T-helper 2 cell treated with Interferon-gamma antibody and Interleukin-4, amounts not matched to agents 5 μg/mL and 100 μg/mL, for 36 hours (primary cell): ENCODE data around the gene CILP.

Experiments
- DNase-seq: peaks from one replicate; pipeline ENCODE4 v3.0.0; 2021; ENCODE audit warnings: low spot score
- H3K27ac Mint-ChIP-seq: one replicate; pipeline ENCODE4 v1.8.0; 2021; ENCODE audit warnings: mild to moderate bottlenecking, mixed read lengths
- H3K27me3 Mint-ChIP-seq: one replicate; pipeline ENCODE4 v1.8.0; 2021; ENCODE audit warnings: low read depth, mixed read lengths
- H3K36me3 Mint-ChIP-seq: one replicate; pipeline ENCODE4 v1.8.0; 2021; ENCODE audit warnings: low read depth, mixed read lengths
- H3K4me1 Mint-ChIP-seq: one replicate; pipeline ENCODE4 v1.8.0; 2021; ENCODE audit warnings: low read depth, mixed read lengths
- H3K4me3 Mint-ChIP-seq: one replicate; pipeline ENCODE4 v1.8.0; 2022; ENCODE audit warnings: mild to moderate bottlenecking, moderate library complexity, mixed read lengths
- H3K9me3 Mint-ChIP-seq: one replicate; pipeline ENCODE4 v1.8.0; 2021; ENCODE audit warnings: mixed read lengths

The CILP gene

GRCh38 chr15:65210770-65211481, at the start of gene CILP:
Gene CILP, minus strand, starts transcription at chr15:65211473. Its CDS starts 1,718 bp downstream, at chr15:65209755.
- no peak within 1 kb of the TSS for H3K4me3 Mint-ChIP-seq
- peaks cover 2% of the 10 kb centered on the region for H3K27me3 Mint-ChIP-seq
- H3K9me3 Mint-ChIP-seq, result no peaks in the 10 kb centered on the region
- no peak for DNase-seq
- H3K4me1 Mint-ChIP-seq, result no peaks in the 10 kb centered on the region
- no peaks in the 10 kb centered on the region for H3K36me3 Mint-ChIP-seq
- H3K27ac Mint-ChIP-seq, result no peak within 1 kb of the TSS

- no peak for DNase-seq
- Mint-ChIP-seq H3K9me3 (no peaks in the 10 kb centered on the region), H3K36me3 (peaks cover 27% of the 10 kb centered on the region), H3K27ac (no peak overlapping the region), H3K27me3 (no peaks in the 10 kb centered on the region), H3K4me3 (no peak overlapping the region), H3K4me1 (no peaks in the 10 kb centered on the region)
Measured at GRCh38 chr15:65260968-65261367, 49.7 kb upstream of the CILP start.

GRCh38 chr15:65259367-65259797, 48.1 kb upstream of the CILP start:
- Mint-ChIP-seq H3K36me3 (peaks cover 27% of the 10 kb centered on the region), H3K27ac (no peak overlapping the region), H3K4me3 (no peak overlapping the region), H3K9me3 (no peaks in the 10 kb centered on the region), H3K4me1 (no peaks in the 10 kb centered on the region), H3K27me3 (no peaks in the 10 kb centered on the region)
- DNase-seq, result no peak

- H3K9me3 Mint-ChIP-seq, result no peaks in the 10 kb centered on the region
- H3K36me3 Mint-ChIP-seq, result peaks cover 27% of the 10 kb centered on the region
Measured at GRCh38 chr15:65258375-65259262, 47.3 kb upstream of the CILP start.

GRCh38 chr15:65255486-65256140, 44.3 kb upstream of the CILP start:
- H3K36me3 Mint-ChIP-seq, result peaks cover 12% of the 10 kb centered on the region
- no peaks in the 10 kb centered on the region for H3K4me1 Mint-ChIP-seq
- H3K4me3 Mint-ChIP-seq, result no peak overlapping the region
- no peaks in the 10 kb centered on the region for H3K9me3 Mint-ChIP-seq
- no peak overlapping the region for H3K27ac Mint-ChIP-seq
- DNase-seq, result no peak
- no peaks in the 10 kb centered on the region for H3K27me3 Mint-ChIP-seq

More at GRCh38 chr15:65258375-65259262, 47.3 kb upstream of the CILP start:
- Mint-ChIP-seq H3K4me3 (no peak overlapping the region), H3K4me1 (no peaks in the 10 kb centered on the region), H3K27me3 (no peaks in the 10 kb centered on the region), H3K27ac (no peak overlapping the region)
- no peak for DNase-seq

GRCh38 chr15:65254758-65255157, 43.5 kb upstream of the CILP start:
- Mint-ChIP-seq H3K36me3 (peaks cover 9% of the 10 kb centered on the region), H3K4me1 (no peaks in the 10 kb centered on the region), H3K9me3 (no peaks in the 10 kb centered on the region), H3K27ac (no peak overlapping the region), H3K4me3 (no peak overlapping the region), H3K27me3 (no peaks in the 10 kb centered on the region)
- DNase-seq, result no peak

GRCh38 chr15:65254356-65254755, 43.1 kb upstream of the CILP start:
- Mint-ChIP-seq H3K4me3 (no peak overlapping the region), H3K27ac (no peak overlapping the region), H3K9me3 (no peaks in the 10 kb centered on the region), H3K27me3 (no peaks in the 10 kb centered on the region), H3K4me1 (peaks cover 2% of the 10 kb centered on the region), H3K36me3 (peaks cover 9% of the 10 kb centered on the region)
- no peak for DNase-seq

DNA sequence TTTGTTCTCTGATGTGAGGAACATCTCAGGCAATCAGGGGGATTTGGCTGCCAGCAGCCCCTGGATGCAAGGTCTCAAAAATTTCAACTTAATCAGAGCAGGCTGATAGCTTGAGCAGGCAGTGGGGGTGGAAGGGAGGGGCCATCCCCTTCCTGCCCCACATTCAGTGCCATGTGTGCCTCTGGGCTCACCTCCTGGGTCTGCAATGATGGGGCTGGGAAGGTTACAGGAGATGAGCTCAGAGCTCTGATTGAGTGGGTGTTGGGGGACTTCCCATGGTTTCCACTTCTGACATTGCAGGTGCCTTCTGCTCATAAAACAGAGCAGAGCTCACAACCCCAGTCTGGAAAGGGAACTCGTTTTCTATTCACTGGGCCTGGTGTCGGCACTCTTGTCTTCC, 38.4 kb upstream of the CILP start:
- H3K27ac Mint-ChIP-seq, result no peak overlapping the region
- H3K4me3 Mint-ChIP-seq, result no peak overlapping the region
- no peaks in the 10 kb centered on the region for H3K27me3 Mint-ChIP-seq
- peaks cover 1% of the 10 kb centered on the region for H3K36me3 Mint-ChIP-seq
- peaks cover 2% of the 10 kb centered on the region for H3K4me1 Mint-ChIP-seq
- peak; percentile 75 for DNase-seq
- no peaks in the 10 kb centered on the region for H3K9me3 Mint-ChIP-seq

DNA sequence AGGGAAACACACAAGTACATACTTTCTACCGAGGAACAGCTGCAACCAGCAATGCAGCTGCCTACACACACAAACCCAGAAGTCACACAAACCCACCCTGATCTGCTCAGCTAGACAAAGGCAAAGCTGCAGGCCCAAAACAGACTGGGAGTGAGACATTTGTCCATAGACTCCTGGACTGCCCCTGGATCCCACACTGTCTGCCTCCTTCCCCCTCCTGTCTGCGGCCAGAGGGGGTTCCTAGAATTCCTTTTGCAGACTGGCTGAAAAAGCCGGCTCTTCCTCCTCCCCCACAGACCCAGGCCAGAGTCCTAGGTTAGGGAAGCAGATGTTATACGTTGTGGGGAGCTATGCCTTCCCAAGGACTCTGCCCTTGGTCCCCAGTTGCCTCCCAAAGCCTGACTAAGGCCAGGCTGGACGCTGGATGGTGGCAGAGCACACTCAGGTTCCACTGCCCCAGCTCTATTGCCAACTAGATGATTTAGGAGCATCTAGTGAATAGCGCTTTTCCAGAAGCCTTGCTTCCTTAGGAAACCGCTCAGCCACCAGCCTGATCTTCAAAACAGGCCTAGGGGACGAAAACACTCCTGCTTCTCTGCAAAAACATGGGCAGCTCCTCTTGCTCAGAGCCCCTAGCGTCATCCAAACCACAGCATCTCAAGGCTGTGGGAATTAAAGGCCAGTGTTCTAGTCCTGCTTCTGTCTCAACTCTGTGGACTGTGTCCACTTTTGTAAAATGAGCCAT, 37.4 kb upstream of the CILP start:
- H3K4me3 Mint-ChIP-seq, result no peak overlapping the region
- no peak for DNase-seq
- no peak overlapping the region for H3K27ac Mint-ChIP-seq
- H3K27me3 Mint-ChIP-seq, result no peaks in the 10 kb centered on the region
- peaks cover 2% of the 10 kb centered on the region for H3K4me1 Mint-ChIP-seq
- no peaks in the 10 kb centered on the region for H3K9me3 Mint-ChIP-seq
- H3K36me3 Mint-ChIP-seq, result peaks cover 1% of the 10 kb centered on the region

- no peak overlapping the region for H3K4me3 Mint-ChIP-seq
- H3K4me1 Mint-ChIP-seq, result peaks cover 2% of the 10 kb centered on the region
- H3K27ac Mint-ChIP-seq, result no peak overlapping the region
- DNase-seq, result no peak
- no peaks in the 10 kb centered on the region for H3K9me3 Mint-ChIP-seq
- H3K27me3 Mint-ChIP-seq, result no peaks in the 10 kb centered on the region
- H3K36me3 Mint-ChIP-seq, result peaks cover 1% of the 10 kb centered on the region
Measured at GRCh38 chr15:65246939-65247338, 35.7 kb upstream of the CILP start.

DNA sequence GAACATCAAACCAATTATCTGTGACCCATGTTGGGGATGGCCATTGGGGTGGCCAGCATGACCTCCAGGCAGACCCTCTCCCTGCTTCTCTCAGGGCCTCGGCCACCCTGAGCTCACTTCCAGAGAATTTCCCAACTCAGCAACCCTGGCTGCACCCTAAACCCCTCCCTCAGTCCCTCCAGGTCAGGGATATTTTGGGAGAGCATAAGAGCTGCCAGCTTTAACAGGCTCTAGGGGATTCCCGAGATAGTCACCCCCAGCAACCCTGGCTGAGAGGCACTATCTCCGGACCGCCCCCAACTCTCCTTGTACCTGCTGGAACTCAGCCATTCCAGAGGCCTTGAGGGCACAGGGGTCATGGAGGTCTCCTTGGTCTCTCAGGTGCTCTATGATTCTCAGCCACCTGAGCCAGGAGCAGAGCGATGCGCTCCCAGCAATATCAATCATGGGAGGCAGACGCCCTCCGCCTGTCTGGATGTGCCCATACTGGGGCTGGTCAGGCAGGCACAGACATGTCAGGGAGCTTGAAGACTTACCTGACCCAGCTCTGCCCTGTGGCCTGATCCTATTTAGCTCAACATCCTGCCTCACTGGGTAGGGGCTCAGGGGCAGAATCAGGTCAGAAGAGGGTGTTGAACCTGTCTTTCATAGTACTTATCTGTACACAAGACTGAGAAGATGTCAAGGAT, 34.9 kb upstream of the CILP start:
- Mint-ChIP-seq H3K36me3 (peaks cover 1% of the 10 kb centered on the region), H3K9me3 (no peaks in the 10 kb centered on the region), H3K4me3 (no peak overlapping the region), H3K27me3 (no peaks in the 10 kb centered on the region), H3K27ac (no peak overlapping the region), H3K4me1 (peaks cover 2% of the 10 kb centered on the region)
- DNase-seq, result no peak

- Mint-ChIP-seq H3K9me3 (no peaks in the 10 kb centered on the region), H3K4me3 (no peak overlapping the region), H3K4me1 (peaks cover 2% of the 10 kb centered on the region), H3K27ac (no peak overlapping the region), H3K36me3 (peaks cover 1% of the 10 kb centered on the region), H3K27me3 (no peaks in the 10 kb centered on the region)
- no peak for DNase-seq
Measured at GRCh38 chr15:65245096-65245856, 34.0 kb upstream of the CILP start.
